ENCODE measurements around the gene NXPH4.

Gene NXPH4

GRCh38 chr12:57169969-57170368, 46.6 kb upstream of the NXPH4 start:
- no peak overlapping the region for H3K27ac ChIP-seq (ENCODE audit: poor library complexity, severe bottlenecking)
- no peak for DNase-seq (ENCODE audit: low spot score)
- H3K36me3 ChIP-seq (ENCODE audit: low read depth), result peaks cover 17% of the 10 kb centered on the region
- no peaks in the 10 kb centered on the region for H3K27me3 ChIP-seq (ENCODE audit: insufficient read depth, poor library complexity, severe bottlenecking)
- H3K4me1 ChIP-seq (ENCODE audit: insufficient read depth, poor library complexity, severe bottlenecking), result peaks cover 30% of the 10 kb centered on the region
- TF ChIP-seq CTCF (IDR thresholded peaks at IDR 0.05; ENCODE audit: poor library complexity, severe bottlenecking), result no peak
- no peak for ATAC-seq (ENCODE audit: low read depth)
- H3K4me3 ChIP-seq (ENCODE audit: severe bottlenecking), result no peak overlapping the region
- no peaks in the 10 kb centered on the region for H3K9me3 ChIP-seq (ENCODE audit: severe bottlenecking)

- no peak overlapping the region for H3K4me3 ChIP-seq (ENCODE audit: severe bottlenecking)
- H3K27me3 ChIP-seq (ENCODE audit: insufficient read depth, poor library complexity, severe bottlenecking), result no peaks in the 10 kb centered on the region
- H3K36me3 ChIP-seq (ENCODE audit: low read depth), result peaks cover 17% of the 10 kb centered on the region
- DNase-seq (ENCODE audit: low spot score), result no peak
- TF ChIP-seq CTCF (IDR thresholded peaks at IDR 0.05; ENCODE audit: poor library complexity, severe bottlenecking), result no peak
- no peaks in the 10 kb centered on the region for H3K9me3 ChIP-seq (ENCODE audit: severe bottlenecking)
- H3K4me1 ChIP-seq (ENCODE audit: insufficient read depth, poor library complexity, severe bottlenecking), result peaks cover 30% of the 10 kb centered on the region
- ATAC-seq (ENCODE audit: low read depth), result no peak
- no peak overlapping the region for H3K27ac ChIP-seq (ENCODE audit: poor library complexity, severe bottlenecking)
Observed at GRCh38 chr12:57170408-57170807, 46.2 kb upstream of the NXPH4 start.

- DNase-seq (ENCODE audit: low spot score) (no peak), ATAC-seq (ENCODE audit: low read depth) (no peak)
- Histone ChIP-seq H3K27me3 (ENCODE audit: insufficient read depth, poor library complexity, severe bottlenecking) (no peaks in the 10 kb centered on the region), H3K4me3 (ENCODE audit: severe bottlenecking) (no peak overlapping the region), H3K9me3 (ENCODE audit: severe bottlenecking) (no peaks in the 10 kb centered on the region), H3K27ac (ENCODE audit: poor library complexity, severe bottlenecking) (no peak overlapping the region), H3K36me3 (ENCODE audit: low read depth) (peaks cover 17% of the 10 kb centered on the region), H3K4me1 (ENCODE audit: insufficient read depth, poor library complexity, severe bottlenecking) (peaks cover 27% of the 10 kb centered on the region)
- no peak for TF ChIP-seq CTCF (IDR thresholded peaks at IDR 0.05; ENCODE audit: poor library complexity, severe bottlenecking)
Observed at GRCh38 chr12:57170927-57171326, 45.7 kb upstream of the NXPH4 start.

- H3K4me3 ChIP-seq (ENCODE audit: severe bottlenecking), result no peak overlapping the region
- H3K27me3 ChIP-seq (ENCODE audit: insufficient read depth, poor library complexity, severe bottlenecking), result no peaks in the 10 kb centered on the region
- peaks cover 16% of the 10 kb centered on the region for H3K36me3 ChIP-seq (ENCODE audit: low read depth)
- H3K4me1 ChIP-seq (ENCODE audit: insufficient read depth, poor library complexity, severe bottlenecking), result peaks cover 27% of the 10 kb centered on the region
- TF ChIP-seq CTCF (IDR thresholded peaks at IDR 0.05; ENCODE audit: poor library complexity, severe bottlenecking), result no peak
- DNase-seq (ENCODE audit: low spot score), result no peak
- no peaks in the 10 kb centered on the region for H3K9me3 ChIP-seq (ENCODE audit: severe bottlenecking)
- ATAC-seq (ENCODE audit: low read depth), result no peak
- no peak overlapping the region for H3K27ac ChIP-seq (ENCODE audit: poor library complexity, severe bottlenecking)
Observed at GRCh38 chr12:57171668-57172067, 44.9 kb upstream of the NXPH4 start.

GRCh38 chr12:57173089-57173488, 43.5 kb upstream of the NXPH4 start:
- peaks cover 27% of the 10 kb centered on the region for H3K4me1 ChIP-seq (ENCODE audit: insufficient read depth, poor library complexity, severe bottlenecking)
- H3K4me3 ChIP-seq (ENCODE audit: severe bottlenecking), result no peak overlapping the region
- TF ChIP-seq CTCF (IDR thresholded peaks at IDR 0.05; ENCODE audit: poor library complexity, severe bottlenecking), result peak; percentile 48
- H3K36me3 ChIP-seq (ENCODE audit: low read depth), result peaks cover 14% of the 10 kb centered on the region
- H3K27me3 ChIP-seq (ENCODE audit: insufficient read depth, poor library complexity, severe bottlenecking), result no peaks in the 10 kb centered on the region
- ATAC-seq (ENCODE audit: low read depth), result no peak
- DNase-seq (ENCODE audit: low spot score), result peak; percentile 49
- H3K27ac ChIP-seq (ENCODE audit: poor library complexity, severe bottlenecking), result no peak overlapping the region
- no peaks in the 10 kb centered on the region for H3K9me3 ChIP-seq (ENCODE audit: severe bottlenecking)

Data from RWPE2 (cell line).